Caco-2 (cell line): ENCODE data around the gene EME2. TPM values are rescaled to one million over a fixed set of nuclear protein-coding genes. Genes with fewer than 3 reads are reported as not detected.

ENCODE experiments used
- BruUV-seq: library from RNA; stranded (reverse); fragments of 400-500 nt; replicated peaks from 2 replicates; lab custom pipeline; 2021; lab: Mats Ljungman, UMichigan
- CTCF ChIA-PET: fragments of 300-600 bp; sonication (Branson Sonifier 250); formaldehyde crosslinking; loops from one replicate; lab custom pipeline; 2022; ENCODE audit warnings: antibody characterized with exemption; lab: Charles Lee
- POLR2A ChIA-PET: fragments of 300-600 bp; sonication (Branson Sonifier 250); formaldehyde crosslinking; loops from one replicate; lab custom pipeline; 2022; ENCODE audit warnings: antibody characterized with exemption; lab: Charles Lee
- DNase-seq, 2 experiments: peaks; one replicate each; pipeline versions ENCODE4 v3.0.0 to v3.0.0-alpha.2; 2020 to 2022
- H3K27me3 ChIP-seq: replicated peaks from 2 replicates; pipeline ENCODE4 v1.6.0; 2011; ENCODE audit warnings: low read length; ENCODE audit not compliant: control insufficient read depth, insufficient read depth
- H3K36me3 ChIP-seq: 2 replicates; pipeline ENCODE4 v1.5.1; 2011; ENCODE audit warnings: low read length; ENCODE audit not compliant: control insufficient read depth, insufficient read depth
- H3K4me1 ChIP-seq: fragments of 250-450 bp; sonication (Bioruptor Pico); 2 replicates; pipeline ENCODE4 v1.5.1; 2020; ENCODE audit warnings: mild to moderate bottlenecking
- H3K4me3 ChIP-seq: 2 replicates; pipeline ENCODE4 v1.5.1; 2011; ENCODE audit warnings: low read depth, mild to moderate bottlenecking, control low read depth, low read length
- H3K9me3 ChIP-seq: fragments of 250-450 bp; sonication (Bioruptor Pico); 2 replicates; pipeline ENCODE4 v1.5.1; 2020; ENCODE audit warnings: mild to moderate bottlenecking, moderate library complexity
- H3K27ac Mint-ChIP-seq: one replicate; pipeline ENCODE4 v1.8.0; 2022; ENCODE audit warnings: mixed read lengths; ENCODE audit not compliant: unreplicated experiment
- H3K27me3 Mint-ChIP-seq: one replicate; pipeline ENCODE4 v1.8.0; 2022; ENCODE audit warnings: mixed read lengths; ENCODE audit not compliant: insufficient read depth, unreplicated experiment
- H3K36me3 Mint-ChIP-seq: one replicate; pipeline ENCODE4 v1.8.0; 2022; ENCODE audit warnings: mild to moderate bottlenecking, mixed read lengths; ENCODE audit not compliant: insufficient read depth, unreplicated experiment
- H3K4me1 Mint-ChIP-seq: one replicate; pipeline ENCODE4 v1.8.0; 2022; ENCODE audit warnings: low read depth, mixed read lengths; ENCODE audit not compliant: unreplicated experiment
- H3K4me3 Mint-ChIP-seq: one replicate; pipeline ENCODE4 v1.8.0; 2022; ENCODE audit warnings: mild to moderate bottlenecking, moderate library complexity, mixed read lengths; ENCODE audit not compliant: unreplicated experiment
- H3K9me3 Mint-ChIP-seq: one replicate; pipeline ENCODE4 v1.8.0; 2022; ENCODE audit warnings: mixed read lengths; ENCODE audit not compliant: unreplicated experiment
- CTCF ChIP-seq, 2 experiments: fragments of 200-600 bp in 1 of 2; IDR thresholded peaks; 1 replicate in 1 of 2; 2 replicates in 1 of 2; pipeline versions ENCODE4 v1.5.1 to v1.8.0; 2011 to 2022; ENCODE audit warnings: antibody characterized with exemption in 1 of 2, control low read depth in 1 of 2, inconsistent platforms in 1 of 2, low read depth in 1 of 2, low read length in 1 of 2, mild to moderate bottlenecking in 1 of 2, moderate library complexity in 1 of 2; ENCODE audit not compliant: insufficient read depth in 1 of 2, severe bottlenecking in 1 of 2, unreplicated experiment in 1 of 2
- intact Hi-C: fragments of 100-400 bp; cut with micrococcal nuclease; formaldehyde crosslinking; loops from one replicate; pipeline ENCODE4 v1.10.0; 2022; ENCODE audit not compliant: unreplicated experiment
- total RNA-seq: library from RNA; stranded (reverse); gene quantifications from 2 replicates; pipeline ENCODE4 v1.2.3, GENCODE V29; 2022

The EME2 gene
- total RNA-seq, 1 experiment from 2014 or later: 24.1 TPM

- H3K4me1 Mint-ChIP-seq: no peaks in the 10 kb centered on the region
- H3K27me3 ChIP-seq: no peaks in the 10 kb centered on the region
- CTCF ChIA-PET: no interaction called here
- H3K9me3 ChIP-seq: no peaks in the 10 kb centered on the region
- POLR2A ChIA-PET: no interaction called here
- H3K4me1 ChIP-seq: no peaks in the 10 kb centered on the region
- no peak overlapping the region for H3K4me3 ChIP-seq
- no peak for DNase-seq
- peaks cover 21% of the 10 kb centered on the region for H3K36me3 Mint-ChIP-seq
- intact Hi-C loops: no loop called here
- H3K9me3 Mint-ChIP-seq: no peaks in the 10 kb centered on the region
- H3K4me3 Mint-ChIP-seq: no peak overlapping the region
- no peaks in the 10 kb centered on the region for H3K27me3 Mint-ChIP-seq
- H3K27ac Mint-ChIP-seq: no peak overlapping the region
- no TSS peak for BruUV-seq
- no peaks in the 10 kb centered on the region; the same call in none of the 2 replicates for H3K36me3 ChIP-seq
- no peak for TF ChIP-seq CTCF (IDR thresholded peaks at IDR 0.05; ENCODE audit: insufficient read depth in 1 of 2, low read depth in 1 of 2, low read length in 1 of 2, severe bottlenecking in 1 of 2, unreplicated experiment in 1 of 2)
These were observed 45.7 kb upstream of the EME2 start for GRCh38 chr16:1726661-1727502.

- H3K4me3 Mint-ChIP-seq: no peak overlapping the region
- no peak for TF ChIP-seq CTCF (IDR thresholded peaks at IDR 0.05; ENCODE audit: insufficient read depth in 1 of 2, low read depth in 1 of 2, low read length in 1 of 2, severe bottlenecking in 1 of 2, unreplicated experiment in 1 of 2)
- no peaks in the 10 kb centered on the region for H3K4me1 Mint-ChIP-seq
- H3K36me3 ChIP-seq: no peaks in the 10 kb centered on the region; the same call in none of the 2 replicates
- no peaks in the 10 kb centered on the region for H3K27me3 Mint-ChIP-seq
- no peaks in the 10 kb centered on the region for H3K9me3 ChIP-seq
- H3K27ac Mint-ChIP-seq: no peak overlapping the region
- H3K36me3 Mint-ChIP-seq: peaks cover 23% of the 10 kb centered on the region
- H3K4me1 ChIP-seq: no peaks in the 10 kb centered on the region
- DNase-seq: no peak
- ChIA-PET CTCF (interaction anchor here (0.6 to 1.3 kb wide), 2 partner anchors 22 to 39 kb away, joined by 3 to 5 read pairs; partner anchors contain the start of gene MAPK8IP3), POLR2A (no interaction called here)
- no peaks in the 10 kb centered on the region for H3K9me3 Mint-ChIP-seq
- intact Hi-C loops: no loop called here
- H3K4me3 ChIP-seq: no peak overlapping the region
- no peaks in the 10 kb centered on the region for H3K27me3 ChIP-seq
- BruUV-seq: no TSS peak
These were observed 44.7 kb upstream of the EME2 start for GRCh38 chr16:1727651-1728624.

- ChIA-PET POLR2A (no interaction called here), CTCF (interaction anchor here (1.3 kb wide), 1 partner anchor 23 kb away, joined by 5 read pairs; the partner anchor contains the start of gene MAPK8IP3)
- no peak overlapping the region for H3K4me3 ChIP-seq
- no peaks in the 10 kb centered on the region for H3K9me3 ChIP-seq
- H3K4me3 Mint-ChIP-seq: no peak overlapping the region
- H3K4me1 ChIP-seq: no peaks in the 10 kb centered on the region
- BruUV-seq: no TSS peak
- H3K9me3 Mint-ChIP-seq: no peaks in the 10 kb centered on the region
- H3K36me3 Mint-ChIP-seq: peaks cover 23% of the 10 kb centered on the region
- no peak for DNase-seq
- TF ChIP-seq CTCF (IDR thresholded peaks at IDR 0.05; ENCODE audit: insufficient read depth in 1 of 2, low read depth in 1 of 2, low read length in 1 of 2, severe bottlenecking in 1 of 2, unreplicated experiment in 1 of 2): no peak
- no peaks in the 10 kb centered on the region; the same call in none of the 2 replicates for H3K36me3 ChIP-seq
- H3K4me1 Mint-ChIP-seq: no peaks in the 10 kb centered on the region
- intact Hi-C loops: no loop called here
- no peaks in the 10 kb centered on the region for H3K27me3 Mint-ChIP-seq
- H3K27me3 ChIP-seq: no peaks in the 10 kb centered on the region
- H3K27ac Mint-ChIP-seq: no peak overlapping the region
These were observed 43.6 kb upstream of the EME2 start for GRCh38 chr16:1729026-1729425.
